ENCODE measurements around the gene ELMOD1.

ELMOD1 gene

DNA sequence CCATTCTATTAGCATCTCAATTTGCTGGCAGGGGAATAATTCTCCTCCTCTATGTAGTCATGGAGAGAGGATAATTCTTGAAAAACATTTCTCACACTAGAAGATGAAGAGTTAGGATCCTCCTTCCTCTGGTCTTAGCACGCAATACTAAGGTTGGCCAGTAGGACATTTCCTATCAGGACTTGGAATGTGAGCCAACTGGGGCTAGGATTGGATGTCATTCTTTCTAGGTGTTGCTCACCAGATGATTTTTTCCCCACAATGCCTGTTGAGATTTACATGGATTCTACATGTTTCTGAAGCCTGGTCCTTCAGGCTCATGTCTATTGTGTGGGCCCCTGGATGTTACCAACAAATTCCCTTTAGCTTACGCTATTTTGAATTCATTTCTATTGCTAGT is 92.9 kb downstream of the ELMOD1 start:
- DNase-seq (ENCODE audit: low read depth in 2 of 2, low spot score in 1 of 2): no peak

DNA sequence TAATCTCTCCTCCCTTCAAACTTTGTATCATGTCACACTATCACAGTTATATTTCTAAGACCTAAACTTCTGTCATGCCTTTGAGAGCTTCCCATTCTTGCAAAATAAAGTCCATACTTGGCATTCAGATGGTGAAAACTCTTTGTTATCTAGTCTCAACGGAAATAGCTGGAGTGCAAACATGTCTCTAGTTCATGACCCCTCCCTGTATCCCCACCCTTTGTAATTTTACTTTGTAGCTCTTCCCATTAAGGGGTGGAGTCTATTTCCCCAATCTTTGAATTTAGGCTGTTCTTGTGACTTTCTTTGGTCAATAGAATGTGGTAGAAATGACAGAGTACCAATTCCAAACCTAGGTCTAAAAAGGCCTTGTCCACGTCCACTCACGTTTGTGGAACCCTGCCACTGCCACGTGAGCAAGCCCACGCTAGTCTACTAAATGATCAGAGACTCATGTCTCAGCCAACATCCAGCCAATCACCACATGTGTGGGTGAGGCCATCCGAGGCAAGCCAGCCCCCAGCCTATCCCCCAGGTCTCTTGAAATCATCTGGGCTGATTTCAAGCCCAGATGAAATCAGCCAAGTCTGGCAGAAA is 97.5 kb downstream of the ELMOD1 start:
- DNase-seq (ENCODE audit: low read depth in 2 of 2, low spot score in 1 of 2): no peak

- DNase-seq (ENCODE audit: low read depth in 2 of 2, low spot score in 1 of 2): peak in 1 of 2 donors; percentile 16
Observed at GRCh38 chr11:107689317-107690202, 98.6 kb downstream of the ELMOD1 start.

GRCh38 chr11:107691000-107691750 is 100.2 kb downstream of the ELMOD1 start:
- no peak for DNase-seq (ENCODE audit: low read depth in 2 of 2, low spot score in 1 of 2)

GRCh38 chr11:107695446-107695845 is 104.5 kb downstream of the ELMOD1 start:
- DNase-seq (ENCODE audit: low read depth in 2 of 2, low spot score in 1 of 2): no peak

DNA sequence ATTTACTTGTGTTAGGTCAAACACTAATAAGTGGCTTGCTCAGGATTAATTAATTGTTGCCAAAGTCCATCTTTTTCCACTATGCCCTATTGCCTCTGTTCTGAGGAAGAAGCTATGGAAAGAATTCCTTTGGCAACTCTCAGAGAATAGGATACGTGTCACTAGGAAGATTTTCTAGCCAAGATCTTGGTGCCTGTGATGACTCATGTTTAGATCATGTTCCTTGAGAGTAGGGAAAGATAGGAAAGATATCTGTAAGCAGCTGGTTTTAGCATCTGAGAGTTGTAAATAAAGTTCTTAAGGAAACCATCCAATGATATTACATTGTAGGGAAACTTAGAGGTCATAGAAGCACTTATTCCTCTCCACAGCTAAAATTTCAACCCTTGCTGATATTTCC is 105.2 kb downstream of the ELMOD1 start:
- no peak for DNase-seq (ENCODE audit: low read depth in 2 of 2, low spot score in 1 of 2)

DNA sequence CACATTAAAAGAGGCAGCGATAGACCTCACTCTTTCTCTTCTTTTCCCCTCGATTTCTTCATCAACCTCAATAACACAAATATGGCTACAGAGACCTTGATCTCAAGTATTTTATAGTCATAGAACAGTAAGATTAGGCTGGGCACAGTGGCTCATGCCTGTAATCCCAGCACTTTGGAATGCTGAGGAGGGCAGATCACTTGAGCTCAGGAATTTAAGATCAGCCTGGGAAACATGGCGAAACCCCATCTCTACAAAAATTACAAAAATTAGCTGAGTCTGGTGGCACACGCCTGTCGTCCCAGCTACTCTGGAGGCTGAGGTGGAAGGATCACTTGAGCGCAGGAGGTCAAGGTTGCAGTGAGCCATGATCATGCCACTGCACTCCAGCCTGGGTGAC is 106.3 kb downstream of the ELMOD1 start:
- DNase-seq (ENCODE audit: low read depth in 2 of 2, low spot score in 1 of 2): no peak

DNA sequence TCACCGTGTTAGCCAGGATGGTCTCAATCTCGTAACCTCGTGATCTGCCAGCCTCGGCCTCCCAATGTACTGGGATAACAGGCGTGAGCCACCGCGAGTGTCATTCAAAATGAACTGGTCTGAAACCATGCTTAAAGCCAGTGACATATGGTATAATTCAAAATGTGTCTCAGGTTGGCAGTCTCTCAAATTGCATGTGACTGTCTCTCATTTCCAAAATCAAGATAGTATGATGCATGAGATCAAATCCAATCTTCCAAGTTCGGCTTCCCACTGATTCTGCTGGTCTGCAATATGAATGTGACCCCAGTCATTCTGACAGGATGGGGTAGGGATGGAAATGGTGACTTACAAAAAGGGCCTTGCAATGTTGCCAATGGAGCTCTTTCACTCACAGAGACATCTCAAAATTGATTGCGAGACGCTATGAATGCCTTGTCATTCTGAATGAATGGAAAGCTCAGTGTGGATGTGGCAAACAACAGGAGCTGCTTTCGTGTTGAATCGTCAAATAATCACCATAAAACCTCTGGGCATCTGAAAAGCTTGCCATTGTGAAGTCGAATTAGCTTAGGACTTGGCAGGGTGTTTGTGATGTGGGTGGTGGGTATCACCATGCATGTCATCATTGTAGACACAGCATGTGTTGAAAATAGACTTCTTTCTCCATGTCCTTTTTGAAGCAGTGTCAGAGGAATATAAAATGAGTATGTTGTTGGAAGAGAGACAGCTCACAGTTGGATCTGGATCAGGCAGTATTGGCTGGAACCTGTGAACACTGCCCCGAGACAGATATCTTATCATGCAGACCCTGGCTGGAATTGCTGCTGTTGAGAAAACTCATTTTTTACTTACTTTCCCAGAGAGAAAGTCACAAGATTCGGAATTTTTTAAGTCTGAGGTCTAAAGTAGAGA is 108.7 kb downstream of the ELMOD1 start:
- DNase-seq (ENCODE audit: low read depth in 2 of 2, low spot score in 1 of 2): no peak

GRCh38 chr11:107702109-107702660 is 111.2 kb downstream of the ELMOD1 start:
- no peak for DNase-seq (ENCODE audit: low read depth in 2 of 2, low spot score in 1 of 2)

DNA sequence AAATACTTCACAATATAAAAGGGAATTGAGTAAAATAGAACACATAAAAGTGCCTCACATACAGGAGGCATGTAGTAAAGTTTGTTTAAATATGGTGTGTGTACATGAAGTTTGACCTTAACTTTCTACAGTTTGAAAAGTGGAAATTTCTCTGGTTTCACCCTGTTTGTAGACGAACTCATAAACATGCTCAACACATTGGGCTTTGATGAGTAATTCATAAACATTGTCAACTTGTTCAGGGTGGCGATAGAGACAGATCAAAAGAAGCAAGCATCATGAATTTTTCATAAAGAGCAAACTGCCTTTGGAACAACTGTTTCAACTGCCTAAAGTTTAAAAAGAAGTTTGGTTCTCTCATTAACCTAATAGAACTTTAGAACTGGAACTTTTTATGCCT is 111.8 kb downstream of the ELMOD1 start:
- DNase-seq (ENCODE audit: low read depth in 2 of 2, low spot score in 1 of 2): no peak

DNA sequence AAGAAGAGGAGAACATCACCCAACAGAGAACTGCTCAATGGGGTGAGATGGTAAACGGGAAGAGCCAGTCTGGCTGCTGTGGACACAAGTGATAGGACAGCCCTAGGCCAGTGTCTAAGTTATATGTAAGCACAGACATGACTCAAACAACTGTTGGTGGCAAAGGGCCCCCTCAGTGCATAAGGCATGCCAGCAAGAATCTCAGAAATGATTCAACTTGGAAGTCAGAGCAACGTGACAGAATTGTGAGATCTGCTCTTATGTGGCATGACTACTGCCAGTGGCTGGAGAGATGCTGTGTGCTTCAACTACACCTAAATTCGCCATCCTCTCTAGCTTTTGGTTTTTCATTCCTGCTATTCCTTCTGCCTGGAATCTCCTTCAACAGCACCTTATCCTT is 113.5 kb downstream of the ELMOD1 start:
- DNase-seq (ENCODE audit: low read depth in 2 of 2, low spot score in 1 of 2): no peak

DNA sequence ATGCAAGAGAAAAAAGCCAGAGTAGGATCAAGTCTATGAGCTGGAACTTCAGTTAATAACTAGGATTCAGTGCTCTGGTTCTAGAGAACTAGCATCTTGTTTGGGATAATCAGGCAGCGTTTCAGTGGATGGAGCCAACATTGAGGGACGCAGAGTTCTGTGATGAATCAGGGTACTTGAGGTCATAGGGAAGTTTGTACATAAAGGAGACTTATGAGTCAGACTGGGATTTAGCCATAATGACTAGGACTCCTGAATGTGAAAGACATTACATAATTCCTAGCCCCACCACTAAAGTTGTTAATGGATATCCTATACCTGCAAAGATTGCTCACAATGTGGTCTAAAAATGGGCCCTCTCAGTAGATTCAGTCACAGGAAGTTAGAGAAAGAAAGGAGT is 114.1 kb downstream of the ELMOD1 start:
- no peak for DNase-seq (ENCODE audit: low read depth in 2 of 2, low spot score in 1 of 2)

DNA sequence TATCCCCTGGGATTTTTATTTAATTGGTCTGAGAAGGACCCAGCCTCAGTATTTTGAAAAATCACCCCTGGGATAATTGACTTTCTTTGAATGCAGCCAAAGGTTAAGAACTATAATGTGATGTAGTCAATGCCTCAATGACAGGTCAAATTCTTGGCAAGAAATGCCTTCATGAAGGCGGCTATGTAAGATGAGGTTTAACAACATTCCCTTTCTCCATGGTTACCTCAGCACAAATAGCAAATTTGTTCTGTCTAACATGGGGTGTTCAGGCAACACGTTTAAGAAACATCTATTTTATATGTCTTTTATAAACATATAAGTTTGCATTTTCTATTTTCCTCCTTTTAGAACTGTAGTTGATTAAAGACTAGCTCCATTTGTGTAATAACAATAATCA is 115.6 kb downstream of the ELMOD1 start:
- no peak for DNase-seq (ENCODE audit: low read depth in 2 of 2, low spot score in 1 of 2)

GRCh38 chr11:107707215-107707671 is 116.3 kb downstream of the ELMOD1 start:
- DNase-seq (ENCODE audit: low read depth in 2 of 2, low spot score in 1 of 2): no peak

GRCh38 chr11:107707807-107708206 is 116.9 kb downstream of the ELMOD1 start:
- no peak for DNase-seq (ENCODE audit: low read depth in 2 of 2, low spot score in 1 of 2)

DNA sequence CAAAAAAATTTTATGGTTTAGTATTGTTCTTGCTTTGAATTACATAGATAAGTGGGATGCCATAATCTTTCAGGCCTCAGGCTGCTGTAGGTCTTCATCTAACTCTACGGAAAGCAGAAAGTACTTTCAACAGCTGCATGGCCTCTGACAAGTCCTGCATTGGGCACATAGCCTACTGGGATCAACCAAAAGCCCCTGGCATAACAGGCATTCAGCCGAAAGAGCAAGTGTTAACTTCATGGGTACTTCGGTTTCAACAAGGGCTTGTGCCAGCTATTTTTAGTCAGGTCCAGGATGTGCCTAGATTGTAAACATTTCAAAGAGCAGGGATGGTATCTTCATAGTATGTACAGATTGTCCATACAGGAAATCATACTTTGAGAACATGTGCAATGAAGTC is 117.8 kb downstream of the ELMOD1 start:
- DNase-seq (ENCODE audit: low read depth in 2 of 2, low spot score in 1 of 2): no peak

GRCh38 chr11:107710301-107710700 is 119.4 kb downstream of the ELMOD1 start:
- no peak for DNase-seq (ENCODE audit: low read depth in 2 of 2, low spot score in 1 of 2)

DNA sequence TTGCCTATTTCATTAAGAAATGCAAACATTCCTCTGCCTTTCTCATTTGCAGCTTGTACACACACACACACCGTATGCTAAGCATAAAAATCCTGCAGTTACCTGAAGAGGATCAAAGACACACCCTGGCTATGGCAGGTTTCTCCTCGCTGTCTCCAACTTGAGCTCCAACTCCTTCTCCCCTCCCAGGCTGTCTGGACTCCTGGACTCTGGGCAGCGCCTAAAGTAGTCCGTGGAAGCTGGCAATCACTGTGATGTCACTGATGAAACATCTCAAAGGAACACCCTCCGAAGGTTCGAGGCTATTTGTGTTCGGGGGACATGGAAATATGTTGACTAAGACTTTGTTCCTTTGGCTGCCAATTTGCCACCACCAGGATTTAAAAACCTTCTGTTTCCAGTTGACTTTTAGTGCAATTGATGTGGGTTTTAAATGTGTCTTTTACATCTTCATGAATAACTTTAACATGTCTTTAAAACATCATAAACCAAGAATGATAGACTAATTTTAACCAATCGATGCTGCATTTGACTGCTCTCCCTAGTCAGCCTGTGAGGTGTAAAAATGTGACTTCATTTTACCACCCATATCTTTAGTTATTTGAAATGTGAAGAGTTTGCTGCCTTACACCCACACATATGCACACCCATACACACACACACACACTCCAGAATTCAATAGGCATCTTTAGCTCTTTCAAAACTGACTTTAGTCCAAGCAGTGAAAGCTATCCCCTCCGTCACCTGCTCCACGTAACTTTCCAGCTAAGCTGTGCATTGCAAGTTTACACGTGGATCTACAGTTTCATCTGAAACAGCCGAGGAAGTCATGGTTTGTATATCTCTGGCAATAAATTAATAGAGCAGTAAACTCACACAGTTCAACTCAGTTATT is 121.2 kb downstream of the ELMOD1 start, which contains the start of gene SLN:
TSS of gene SLN (minus strand) at position 196 of the 895 bp plus-strand sequence.
- DNase-seq (ENCODE audit: low read depth in 2 of 2, low spot score in 1 of 2): no peak

DNA sequence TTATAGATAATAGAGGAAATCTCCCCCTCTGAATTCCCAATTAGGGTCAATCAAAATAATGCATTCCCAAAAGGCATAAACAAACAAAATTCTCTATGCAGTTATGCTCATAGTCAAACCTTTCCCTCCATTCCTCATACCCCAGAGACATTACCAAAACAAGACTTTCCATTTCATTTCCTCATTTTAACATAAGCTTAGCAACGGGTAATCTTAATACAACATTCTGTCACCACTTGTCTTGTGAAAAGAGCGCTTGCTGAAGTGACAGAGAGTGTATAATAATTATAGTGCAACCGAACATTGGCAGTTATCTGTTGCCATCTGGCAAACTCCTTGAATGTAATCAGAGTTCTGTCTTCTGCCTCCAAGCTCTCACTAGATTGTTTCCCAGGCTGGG is 122.1 kb downstream of the ELMOD1 start:
- DNase-seq (ENCODE audit: low read depth in 2 of 2, low spot score in 1 of 2): no peak

All from stimulated activated CD8-positive, alpha-beta memory T cell treated with anti-CD3 and anti-CD28 coated beads, Interleukin-4, amount 100 ng/mL, for 4 hours (primary cell).